Endodermal cell (in vitro differentiated cells): ENCODE measurements around the gene CXCL5. TPM values are rescaled to one million over a fixed set of nuclear protein-coding genes. Genes with fewer than 3 reads are reported as not detected.

Source experiments
- DNase-seq: peaks from one replicate; pipeline ENCODE4 v3.0.0-alpha.2; 2017
- H3K27ac ChIP-seq: 2 replicates; pipeline ENCODE4 v1.5.1; 2013; ENCODE audit warnings: mild to moderate bottlenecking, low read depth, low read length, moderate library complexity
- H3K27me3 ChIP-seq: 2 replicates; pipeline ENCODE4 v1.6.1; 2013; ENCODE audit warnings: mild to moderate bottlenecking, low read length, moderate library complexity; ENCODE audit not compliant: insufficient read depth, control insufficient read depth, poor library complexity, severe bottlenecking
- H3K36me3 ChIP-seq: 2 replicates; pipeline ENCODE4 v1.7.0; 2013; ENCODE audit warnings: mild to moderate bottlenecking, low read length, moderate library complexity; ENCODE audit not compliant: control insufficient read depth, insufficient read depth
- H3K4me1 ChIP-seq: one replicate; pipeline ENCODE4 v1.7.0; 2013; ENCODE audit warnings: low read length; ENCODE audit not compliant: control insufficient read depth, insufficient read depth
- H3K4me3 ChIP-seq: 2 replicates; pipeline ENCODE4 v1.5.1; 2013; ENCODE audit warnings: mild to moderate bottlenecking, low read length, moderate library complexity
- H3K9ac ChIP-seq: 2 replicates; pipeline ENCODE4 v1.6.1; 2013; ENCODE audit warnings: mild to moderate bottlenecking, low read length, moderate library complexity; ENCODE audit not compliant: poor library complexity, severe bottlenecking; ENCODE audit errors: extremely low read depth
- H3K9me3 ChIP-seq: 2 replicates; pipeline ENCODE4 v1.6.1; 2013; ENCODE audit warnings: mild to moderate bottlenecking, low read length, moderate library complexity; ENCODE audit not compliant: control insufficient read depth
- H3K27ac Mint-ChIP-seq: 2 replicates; pipeline ENCODE4 v1.8.0; 2020; ENCODE audit warnings: mixed read lengths
- H3K27me3 Mint-ChIP-seq: 2 replicates; pipeline ENCODE4 v1.8.0; 2021; ENCODE audit warnings: mild to moderate bottlenecking, mixed read lengths; ENCODE audit not compliant: insufficient read depth
- H3K36me3 Mint-ChIP-seq: 2 replicates; pipeline ENCODE4 v1.8.0; 2020; ENCODE audit warnings: low read depth, mixed read lengths
- H3K4me1 Mint-ChIP-seq: 2 replicates; pipeline ENCODE4 v1.8.0; 2020; ENCODE audit warnings: mixed read lengths
- H3K4me3 Mint-ChIP-seq: 2 replicates; pipeline ENCODE4 v1.8.0; 2020; ENCODE audit warnings: mild to moderate bottlenecking, moderate library complexity, mixed read lengths
- H3K9me3 Mint-ChIP-seq: 2 replicates; pipeline ENCODE4 v1.8.0; 2020; ENCODE audit warnings: mild to moderate bottlenecking, mixed read lengths
- CTCF ChIP-seq: fragments of 200-600 bp; sonication (generic); conservative IDR thresholded peaks from 2 replicates; pipeline ENCODE4 v1.5.0; 2021; ENCODE audit warnings: antibody characterized with exemption, mild to moderate bottlenecking
- WGBS, 2 experiments: methylation state at CpG; one replicate each; pipeline versions ENCODE4 v1.1.5 to v1.1.7; 2013; ENCODE audit warnings: missing lambda C conversion rate in 2 of 2, mixed read lengths in 1 of 2; ENCODE audit not compliant: insufficient coverage in 1 of 2, insufficient read length in 1 of 2; 5-methylcytosine and 5-hydroxymethylcytosine counted together
- total RNA-seq, 2 donors: library from RNA; stranded (reverse); fragmentation: NEBNext Ultra II Directional in 1 of 2; extraction: Animal tissue kit (Norgen Biotek cat#: 25700) in 1 of 2; gene quantifications; 2 replicates in 1 of 2; 3 replicates in 1 of 2; pipeline ENCODE4 v1.2.1, GENCODE V29; 2021

Gene CXCL5
- total RNA-seq, 2 donors from 2014 or later = 0.73 to 10.7 TPM

- Histone ChIP-seq H3K36me3 (no peaks in the 10 kb centered on the region), H3K9me3 (no peaks in the 10 kb centered on the region), H3K4me3 (no peak overlapping the region), H3K27ac (no peak overlapping the region), H3K9ac (no peak overlapping the region), H3K27me3 (peaks cover 3% of the 10 kb centered on the region), H3K4me1 (no peaks in the 10 kb centered on the region)
- H3K9me3 Mint-ChIP-seq = no peaks in the 10 kb centered on the region
- no peak for TF ChIP-seq CTCF
- DNase-seq = no peak
- no peak overlapping the region for H3K4me3 Mint-ChIP-seq
- WGBS, 2 experiments = no CpG with 5 or more reads among the region's 1 CpG
- H3K27me3 Mint-ChIP-seq = no peaks in the 10 kb centered on the region
- no peak overlapping the region for H3K27ac Mint-ChIP-seq
- H3K4me1 Mint-ChIP-seq = peaks cover 5% of the 10 kb centered on the region
- H3K36me3 Mint-ChIP-seq = no peaks in the 10 kb centered on the region
These were observed 6.4 kb downstream of the CXCL5 start for GRCh38 chr4:73992050-73992449.

GRCh38 chr4:73991742-73992000 is 6.8 kb downstream of the CXCL5 start:
- Mint-ChIP-seq H3K4me1 (peaks cover 5% of the 10 kb centered on the region), H3K27ac (no peak overlapping the region), H3K27me3 (no peaks in the 10 kb centered on the region), H3K9me3 (no peaks in the 10 kb centered on the region), H3K4me3 (no peak overlapping the region), H3K36me3 (no peaks in the 10 kb centered on the region)
- DNase-seq = no peak
- no peak overlapping the region for H3K9ac ChIP-seq
- no peaks in the 10 kb centered on the region for H3K4me1 ChIP-seq
- no peak overlapping the region for H3K27ac ChIP-seq
- H3K9me3 ChIP-seq = no peaks in the 10 kb centered on the region
- H3K4me3 ChIP-seq = no peak overlapping the region
- TF ChIP-seq CTCF = no peak
- no peaks in the 10 kb centered on the region for H3K27me3 ChIP-seq
- H3K36me3 ChIP-seq = no peaks in the 10 kb centered on the region
- 78 to 100% methylated on average over 1 of the region's 1 CpG for WGBS, 2 experiments

GRCh38 chr4:73990988-73991741 is 7.3 kb downstream of the CXCL5 start:
- Histone ChIP-seq H3K9ac (no peak overlapping the region), H3K27ac (no peak overlapping the region), H3K27me3 (no peaks in the 10 kb centered on the region), H3K36me3 (no peaks in the 10 kb centered on the region), H3K9me3 (no peaks in the 10 kb centered on the region), H3K4me1 (no peaks in the 10 kb centered on the region), H3K4me3 (no peak overlapping the region)
- H3K27me3 Mint-ChIP-seq = no peaks in the 10 kb centered on the region
- no peak overlapping the region for H3K27ac Mint-ChIP-seq
- 91 to 100% methylated on average over 2 to 9 of the region's 9 CpGs for WGBS, 2 experiments
- peaks cover 5% of the 10 kb centered on the region for H3K4me1 Mint-ChIP-seq
- no peaks in the 10 kb centered on the region for H3K36me3 Mint-ChIP-seq
- H3K4me3 Mint-ChIP-seq = no peak overlapping the region
- H3K9me3 Mint-ChIP-seq = no peaks in the 10 kb centered on the region
- TF ChIP-seq CTCF = no peak
- DNase-seq = no peak
